Naive thymus-derived CD4-positive, alpha-beta T cell (primary cell): Measurements from ENCODE around the gene OS9. TPM values are rescaled to one million over a fixed set of nuclear protein-coding genes. Genes with fewer than 3 reads are reported as not detected.

Experiments
- ATAC-seq: fragments of 150-1000 bp; cut with Tn5 transposase; 2 replicates; pipeline ENCODE4 v1.10.0; 2021; ENCODE audit warnings: mild to moderate bottlenecking, moderate library complexity
- CTCF ChIA-PET: fragments of 350-600 bp; sonication (Branson Sonifier 250); formaldehyde crosslinking; loops from one replicate; lab custom pipeline; 2021; ENCODE audit warnings: antibody characterized with exemption; lab: Charles Lee
- POLR2A ChIA-PET: fragments of 350-600 bp; sonication (Branson Sonifier 250); formaldehyde crosslinking; loops from one replicate; lab custom pipeline; 2021; ENCODE audit warnings: antibody characterized with exemption, inconsistent platforms; lab: Charles Lee
- DNase-seq, 9 donors: peaks; one replicate each; pipeline versions ENCODE4 v3.0.0 to v3.0.0-alpha.2; 2020 to 2022; ENCODE audit warnings: mixed read lengths in 1 of 9
- H3K27ac ChIP-seq: one replicate; pipeline ENCODE4 v1.7.0; 2013; ENCODE audit warnings: mild to moderate bottlenecking, low read depth, low read length, moderate library complexity
- H3K27me3 ChIP-seq, 2 donors: one replicate each; pipeline ENCODE4 v1.7.0; 2013; ENCODE audit warnings: low read length in 2 of 2, mild to moderate bottlenecking in 2 of 2, moderate library complexity in 2 of 2; ENCODE audit not compliant: control insufficient read depth in 2 of 2, insufficient read depth in 2 of 2
- H3K36me3 ChIP-seq, 3 experiments: 1 replicate in 2 of 3; 2 replicates in 1 of 3; pipeline ENCODE4 v1.7.0; 2013; ENCODE audit warnings: low read length in 3 of 3, mild to moderate bottlenecking in 3 of 3, moderate library complexity in 1 of 3; ENCODE audit not compliant: insufficient read depth in 3 of 3, control insufficient read depth in 2 of 3
- H3K4me1 ChIP-seq, 2 donors: one replicate each; pipeline ENCODE4 v1.7.0; 2013; ENCODE audit warnings: low read length in 2 of 2, mild to moderate bottlenecking in 2 of 2, moderate library complexity in 1 of 2; ENCODE audit not compliant: control insufficient read depth in 2 of 2, insufficient read depth in 2 of 2
- H3K4me3 ChIP-seq: 2 replicates; pipeline ENCODE4 v1.7.0; 2013; ENCODE audit warnings: mild to moderate bottlenecking, low read length
- H3K9me3 ChIP-seq, 3 experiments: 1 replicate in 2 of 3; 2 replicates in 1 of 3; pipeline ENCODE4 v1.7.0; 2013; ENCODE audit warnings: low read length in 3 of 3; ENCODE audit not compliant: control insufficient read depth in 2 of 3
- H3K27ac Mint-ChIP-seq, 9 donors: one replicate each; pipeline ENCODE4 v1.8.0; 2020 to 2022; ENCODE audit warnings: mixed read lengths in 9 of 9, mild to moderate bottlenecking in 8 of 9, moderate library complexity in 5 of 9, inconsistent platforms in 2 of 9
- H3K27me3 Mint-ChIP-seq, 5 donors: one replicate each; pipeline ENCODE4 v1.8.0; 2021 to 2022; ENCODE audit warnings: mixed read lengths in 5 of 5, mild to moderate bottlenecking in 1 of 5
- H3K36me3 Mint-ChIP-seq, 5 donors: one replicate each; pipeline ENCODE4 v1.8.0; 2020 to 2022; ENCODE audit warnings: mixed read lengths in 5 of 5, mild to moderate bottlenecking in 3 of 5, inconsistent platforms in 1 of 5
- H3K4me1 Mint-ChIP-seq, 7 donors: one replicate each; pipeline ENCODE4 v1.8.0; 2020 to 2022; ENCODE audit warnings: mixed read lengths in 7 of 7, mild to moderate bottlenecking in 3 of 7, inconsistent platforms in 1 of 7
- H3K4me3 Mint-ChIP-seq, 10 donors: one replicate each; pipeline ENCODE4 v1.8.0; 2020 to 2022; ENCODE audit warnings: mild to moderate bottlenecking in 10 of 10, mixed read lengths in 10 of 10, moderate library complexity in 6 of 10, inconsistent platforms in 2 of 10
- H3K9me3 Mint-ChIP-seq, 11 donors: one replicate each; pipeline ENCODE4 v1.8.0; 2020 to 2022; ENCODE audit warnings: mixed read lengths in 11 of 11, mild to moderate bottlenecking in 4 of 11, inconsistent platforms in 1 of 11, moderate library complexity in 1 of 11
- intact Hi-C, 2 donors: fragments of 100-400 bp; cut with micrococcal nuclease; formaldehyde crosslinking; loops; one replicate each; pipeline ENCODE4 v1.15.1; 2023
- polyA plus RNA-seq, 2 donors: library from polyadenylated mRNA; unstranded; fragments of 300-500 nt; fragmentation: Illumina TruSeq; gene quantifications; one replicate each; pipeline ENCODE4 v1.2.3, GENCODE V29; 2021
- total RNA-seq, 6 experiments: library from RNA in 5 of 6; stranded (reverse) in 5 of 6; gene quantifications; 1 replicate in 5 of 6; 2 replicates in 1 of 6; pipeline ENCODE4 v1.2.3 and lab custom pipeline; 2021 to 2026

The OS9 gene
- total and polyA plus RNA-seq, 7 experiments from 2014 or later, result 59.5 to 175 (median 148) TPM

DNA sequence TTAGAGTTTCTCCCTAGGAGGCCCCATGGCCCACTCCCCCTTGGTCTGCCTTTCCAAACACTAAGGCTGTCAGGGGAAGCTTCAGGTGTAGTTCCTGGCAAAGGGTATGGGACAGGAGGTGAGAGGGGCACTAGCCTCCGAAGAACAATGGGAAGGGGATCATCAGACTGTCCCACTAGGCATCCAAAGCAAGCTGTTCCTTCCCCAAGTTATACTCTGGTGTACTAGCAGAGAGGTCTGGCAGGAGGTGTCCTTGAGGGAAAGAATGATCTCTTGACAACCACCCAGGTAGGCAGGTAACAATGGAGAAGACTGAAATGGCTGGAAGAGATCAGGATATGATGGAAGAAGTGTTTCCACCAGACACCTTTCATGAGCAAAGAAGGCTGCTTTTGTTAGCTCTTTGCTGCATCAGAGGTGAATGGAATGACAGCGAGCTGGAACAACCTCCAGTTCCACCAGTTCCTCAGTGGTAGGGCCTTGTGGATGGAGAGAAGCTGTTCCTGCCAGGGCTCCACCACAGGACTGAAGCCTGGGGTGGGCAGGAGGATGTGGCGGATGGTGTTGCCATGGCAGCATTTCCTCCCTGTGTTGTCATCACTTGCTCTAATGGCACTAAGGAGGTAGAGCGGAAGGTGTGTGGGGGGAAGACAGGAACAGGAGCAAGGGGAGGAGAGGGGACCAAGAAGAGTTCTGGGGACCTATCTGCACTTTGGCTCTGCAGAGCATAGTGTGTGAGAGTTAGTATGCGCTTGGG lies 46.9 kb downstream of the OS9 start:
- Mint-ChIP-seq H3K4me1 (peaks cover 35 to 68% (median 57%) of the 10 kb centered on the region in 7 donors), H3K4me3 (peak overlapping the region; percentile 81 to 97 (median 91)), H3K9me3 (peaks cover 0 to 2% (median 0%) of the 10 kb centered on the region in 11 donors), H3K27ac (peak overlapping the region; percentile 82 to 95 (median 90)), H3K27me3 (no peaks in the 10 kb centered on the region), H3K36me3 (peaks cover 0 to 21% (median 6%) of the 10 kb centered on the region in 5 donors)
- ATAC-seq (peak; percentile 70), DNase-seq (peak; percentile 38 to 91 (median 86))
- CTCF ChIA-PET, result interaction anchor here (0.7 to 2.8 kb wide), 8 partner anchors 9 to 164 kb away, joined by 3 to 11 read pairs (median 3); partner anchors contain the start of genes EEF1AKMT3 and METTL1
- intact Hi-C loops, result loop anchor here (1.0 to 10.0 kb wide), 15 partner anchors 14 to 1814 kb away; partner anchors contain the start of genes DDIT3 (in 2 of the 2), GLI1 (in 2 of the 2), MARCHF9 (in 2 of the 2) and RPL41 (in 2 of the 2)
- no peaks in the 10 kb centered on the region for H3K27me3 ChIP-seq
- peak overlapping the region; percentile 73 for H3K4me3 ChIP-seq
- peak overlapping the region; percentile 91 for H3K27ac ChIP-seq
- H3K9me3 ChIP-seq, result no peaks in the 10 kb centered on the region
- POLR2A ChIA-PET, result interaction anchor here (0.6 to 2.6 kb wide), 17 partner anchors 10 to 1070 kb away, joined by 3 to 17 read pairs (median 4); partner anchors contain the start of genes CDK4, CYP27B1, MARCHF9 and PIP4K2C
- peaks cover 40 to 42% of the 10 kb centered on the region in 2 donors for H3K4me1 ChIP-seq
- H3K36me3 ChIP-seq, result peaks cover 0 to 34% (median 3%) of the 10 kb centered on the region in 3 experiments

DNA sequence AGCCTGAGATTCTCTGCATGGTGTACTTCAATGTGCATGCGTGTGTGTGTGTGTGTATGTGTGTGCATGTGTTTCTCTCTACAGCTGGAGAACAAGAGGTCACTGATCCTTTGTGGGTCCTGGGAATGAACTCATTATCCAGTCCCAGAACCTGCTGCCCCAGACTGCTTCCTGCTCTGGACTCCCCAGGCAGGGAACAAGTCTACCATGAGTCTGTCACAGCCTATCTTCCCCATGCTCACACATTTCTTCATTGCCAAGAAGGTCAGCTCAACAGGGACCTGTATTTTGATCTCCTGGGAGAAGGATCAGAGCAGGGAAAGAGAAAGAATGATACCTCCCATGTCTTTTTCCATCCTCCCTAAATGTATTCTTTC lies 47.5 kb downstream of the OS9 start:
- intact Hi-C loops, result loop anchor here (1.0 to 10.0 kb wide), 15 partner anchors 13 to 1814 kb away; partner anchors contain the start of genes DDIT3 (in 2 of the 2), GLI1 (in 2 of the 2), MARCHF9 (in 2 of the 2) and RPL41 (in 2 of the 2)
- Mint-ChIP-seq H3K27ac (peak overlapping the region; percentile 82 to 95 (median 90)), H3K27me3 (no peaks in the 10 kb centered on the region), H3K36me3 (peaks cover 0 to 20% (median 5%) of the 10 kb centered on the region in 5 donors), H3K9me3 (peaks cover 0 to 2% (median 0%) of the 10 kb centered on the region in 11 donors), H3K4me3 (peak overlapping the region; percentile 81 to 97 (median 91)), H3K4me1 (peaks cover 40 to 71% (median 62%) of the 10 kb centered on the region in 7 donors)
- peaks cover 41 to 44% of the 10 kb centered on the region in 2 donors for H3K4me1 ChIP-seq
- no peak for ATAC-seq
- peaks cover 0 to 28% (median 3%) of the 10 kb centered on the region in 3 experiments for H3K36me3 ChIP-seq
- CTCF ChIA-PET, result interaction anchor here (0.7 to 2.8 kb wide), 8 partner anchors 9 to 164 kb away, joined by 3 to 11 read pairs (median 3); partner anchors contain the start of gene CYP27B1
- H3K4me3 ChIP-seq, result peak overlapping the region; percentile 73
- DNase-seq, result peak in 1 of 9 donors; percentile 18
- no peaks in the 10 kb centered on the region for H3K27me3 ChIP-seq
- POLR2A ChIA-PET, result interaction anchor here (0.6 to 2.6 kb wide), 15 partner anchors 9 to 1070 kb away, joined by 3 to 17 read pairs (median 4); partner anchors contain the start of genes CDK4, CYP27B1, MARCHF9 and PIP4K2C
- no peaks in the 10 kb centered on the region for H3K9me3 ChIP-seq
- H3K27ac ChIP-seq, result peak overlapping the region; percentile 91

DNA sequence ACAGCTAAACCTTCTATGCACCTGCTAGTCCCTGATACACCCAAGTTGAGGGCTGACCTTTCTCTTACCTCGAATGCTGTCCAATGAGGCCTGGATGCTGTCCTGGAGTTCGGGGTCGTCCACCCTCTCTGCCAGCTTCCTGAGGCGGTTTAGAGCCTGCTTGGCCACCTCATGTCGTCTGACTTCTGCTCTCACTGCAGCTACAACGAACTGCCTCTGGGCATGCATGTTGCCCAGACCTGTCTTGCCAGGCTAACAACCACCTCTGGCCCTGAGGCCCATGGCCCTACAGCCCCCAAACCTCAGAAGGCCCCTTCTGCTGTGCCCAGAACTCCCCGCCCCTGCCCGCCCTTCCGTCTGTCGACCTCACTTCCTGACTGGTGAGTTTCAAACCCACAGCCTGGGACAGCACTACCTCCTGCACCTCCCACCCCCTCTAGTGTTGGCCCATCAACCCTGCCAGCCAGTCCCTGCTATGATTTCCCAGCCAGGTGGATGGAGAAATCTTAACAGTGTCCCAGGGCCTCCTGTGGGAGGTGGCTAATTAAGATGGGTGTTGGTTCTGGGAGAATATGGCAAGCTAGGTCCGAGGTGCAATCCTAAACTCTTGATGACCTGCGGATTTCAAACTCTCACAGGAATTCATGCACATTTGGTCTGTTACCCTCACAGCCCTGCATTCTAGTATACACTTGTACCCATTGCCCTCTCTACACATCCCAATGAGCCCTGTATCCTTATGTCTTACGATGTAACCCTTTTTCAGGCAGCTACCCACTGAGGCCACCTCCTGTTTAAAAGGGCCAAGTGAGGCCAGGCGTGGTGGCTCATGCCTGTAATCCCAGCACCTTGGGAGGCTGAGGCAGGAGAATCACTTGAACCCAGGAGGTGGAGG lies 48.2 kb downstream of the OS9 start:
- H3K27me3 Mint-ChIP-seq, result no peaks in the 10 kb centered on the region
- peak; percentile 37 to 80 (median 78) for DNase-seq
- peaks cover 0 to 2% (median 0%) of the 10 kb centered on the region in 11 donors for H3K9me3 Mint-ChIP-seq
- ChIA-PET CTCF (interaction anchor here (0.6 to 2.8 kb wide), 9 partner anchors 8 to 414 kb away, joined by 3 to 11 read pairs (median 3); partner anchors contain the start of gene CYP27B1), POLR2A (interaction anchor here (0.6 to 2.6 kb wide), 14 partner anchors 8 to 223 kb away, joined by 3 to 17 read pairs (median 4); partner anchors contain the start of genes CDK4, CYP27B1, MARCHF9 and PIP4K2C)
- peaks cover 0 to 16% (median 0%) of the 10 kb centered on the region in 5 donors for H3K36me3 Mint-ChIP-seq
- Histone ChIP-seq H3K27me3 (no peaks in the 10 kb centered on the region), H3K9me3 (no peaks in the 10 kb centered on the region), H3K27ac (peak overlapping the region; percentile 91), H3K4me1 (peaks cover 41 to 44% of the 10 kb centered on the region in 2 donors), H3K4me3 (peak overlapping the region; percentile 73), H3K36me3 (peaks cover 0 to 26% (median 0%) of the 10 kb centered on the region in 3 experiments)
- ATAC-seq, result peak; percentile 69
- peak overlapping the region; percentile 82 to 95 (median 90) for H3K27ac Mint-ChIP-seq
- H3K4me1 Mint-ChIP-seq, result peaks cover 42 to 73% (median 61%) of the 10 kb centered on the region in 7 donors
- intact Hi-C loops, result loop anchor here (1.0 to 10.0 kb wide), 18 partner anchors 13 to 1815 kb away; partner anchors contain the start of genes B4GALNT1 (in 2 of the 2), DDIT3 (in 2 of the 2), GLI1 (in 2 of the 2) and MARCHF9 (in 2 of the 2)
- H3K4me3 Mint-ChIP-seq, result peak overlapping the region; percentile 81 to 97 (median 91)

DNA sequence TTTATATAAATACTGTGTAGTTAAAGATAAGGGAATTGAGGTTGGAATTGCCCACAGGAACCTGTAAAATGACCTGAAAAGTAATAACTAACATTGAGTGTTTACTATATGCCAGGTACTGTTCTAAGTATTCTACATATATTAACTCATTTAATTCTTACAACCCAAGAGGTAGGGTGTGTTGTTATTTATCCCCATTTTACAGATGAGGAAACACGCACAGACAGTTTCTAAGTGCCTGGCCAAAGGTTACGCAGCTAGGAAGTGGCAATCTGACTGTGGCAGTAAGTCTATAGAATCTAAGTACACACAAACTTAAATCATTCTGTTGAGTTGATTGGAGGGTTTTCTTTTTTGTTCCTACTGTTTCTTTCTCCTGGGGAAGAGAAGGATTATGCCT lies 49.8 kb downstream of the OS9 start:
- intact Hi-C loops, result loop anchor here (1.0 to 10.0 kb wide), 9 partner anchors 9 to 1816 kb away; partner anchors contain the start of genes CDK4 (in 2 of the 2), RPL41 (in 2 of the 2), ZC3H10 (in 2 of the 2) and ARHGAP9 (in 1 of the 2)
- Mint-ChIP-seq H3K4me1 (peaks cover 42 to 75% (median 63%) of the 10 kb centered on the region in 7 donors), H3K27me3 (no peaks in the 10 kb centered on the region), H3K36me3 (peaks cover 0 to 18% (median 4%) of the 10 kb centered on the region in 5 donors), H3K27ac (peak overlapping the region; percentile 88 to 97 (median 95)), H3K9me3 (peaks cover 0 to 2% (median 0%) of the 10 kb centered on the region in 11 donors), H3K4me3 (peak overlapping the region; percentile 82 to 100 (median 91))
- peaks cover 41 to 44% of the 10 kb centered on the region in 2 donors for H3K4me1 ChIP-seq
- no peak overlapping the region for H3K4me3 ChIP-seq
- no peak for DNase-seq
- no peaks in the 10 kb centered on the region for H3K27me3 ChIP-seq
- no peaks in the 10 kb centered on the region for H3K9me3 ChIP-seq
- ChIA-PET POLR2A (interaction anchor here (1.9 to 2.2 kb wide), 2 partner anchors 10 to 17 kb away, joined by 8 to 12 read pairs; no protein-coding TSS in a partner anchor), CTCF (no interaction called here)
- no peak for ATAC-seq
- H3K36me3 ChIP-seq, result peaks cover 0 to 27% (median 5%) of the 10 kb centered on the region in 3 experiments
- H3K27ac ChIP-seq, result peak overlapping the region; percentile 91

DNA sequence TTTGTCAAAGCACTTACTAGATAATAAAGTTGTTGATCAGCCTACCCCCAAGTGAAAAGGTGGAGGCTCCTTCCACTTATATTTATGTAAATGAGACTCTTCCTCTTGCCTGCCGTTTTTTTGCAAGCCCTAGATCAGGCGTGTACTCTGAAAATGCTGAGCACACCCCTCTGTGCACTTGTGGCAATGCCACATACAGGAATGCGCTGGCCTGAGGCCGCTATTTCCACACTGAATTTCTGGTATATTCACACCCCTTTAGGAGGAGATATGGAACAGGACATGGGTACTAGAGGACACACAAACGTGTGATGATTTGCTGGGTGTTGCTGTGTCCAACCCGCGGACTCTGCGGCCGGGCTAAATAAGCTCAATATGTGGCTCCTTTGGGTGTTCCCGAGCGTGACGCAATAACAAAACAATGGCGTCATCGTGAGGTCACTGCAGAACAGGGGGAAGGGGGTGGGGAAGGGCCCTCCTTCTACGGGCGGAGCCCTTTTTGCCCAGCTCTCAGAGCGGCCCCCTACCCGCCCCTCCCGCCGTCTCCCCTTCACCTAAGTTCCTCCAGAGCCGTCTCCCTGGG lies 50.4 kb downstream of the OS9 start:
- Histone ChIP-seq H3K27ac (peak overlapping the region; percentile 91), H3K27me3 (no peaks in the 10 kb centered on the region), H3K9me3 (no peaks in the 10 kb centered on the region), H3K4me3 (peak overlapping the region; percentile 92), H3K4me1 (peaks cover 39 to 41% of the 10 kb centered on the region in 2 donors), H3K36me3 (peaks cover 0 to 26% (median 5%) of the 10 kb centered on the region in 3 experiments)
- Mint-ChIP-seq H3K4me1 (peaks cover 39 to 70% (median 58%) of the 10 kb centered on the region in 7 donors), H3K4me3 (peak overlapping the region; percentile 82 to 100 (median 91)), H3K27ac (peak overlapping the region; percentile 88 to 97 (median 95)), H3K27me3 (no peaks in the 10 kb centered on the region), H3K36me3 (peaks cover 0 to 14% (median 4%) of the 10 kb centered on the region in 5 donors), H3K9me3 (peaks cover 0 to 2% (median 0%) of the 10 kb centered on the region in 11 donors)
- peak in 4 of 9 donors; percentile 63 to 82 (median 73) for DNase-seq
- intact Hi-C loops, result loop anchor here (1.0 to 10.0 kb wide), 9 partner anchors 8 to 1817 kb away; partner anchors contain the start of genes CDK4 (in 2 of the 2), RPL41 (in 2 of the 2), ZC3H10 (in 2 of the 2) and ARHGAP9 (in 1 of the 2)
- ATAC-seq, result peak; percentile 60
- POLR2A ChIA-PET, result interaction anchor here (0.6 to 2.2 kb wide), 6 partner anchors 10 to 212 kb away, joined by 3 to 12 read pairs (median 4); no protein-coding TSS in a partner anchor
- CTCF ChIA-PET, result interaction anchor here (1.1 to 1.9 kb wide), 3 partner anchors 12 to 117 kb away, joined by 3 to 10 read pairs (median 4); partner anchors contain the start of genes EEF1AKMT3 and METTL1
